CD4-positive, alpha-beta T cell (primary cell): ENCODE measurements around the gene KIF26B. TPM values are rescaled to one million over a fixed set of nuclear protein-coding genes. Genes with fewer than 3 reads are reported as not detected.

ENCODE experiments used
- ATAC-seq: fragments of 200-7000 bp; cut with Tn5 transposase; one replicate; pipeline ENCODE4 v1.10.0; 2022; ENCODE audit warnings: mild to moderate bottlenecking; ENCODE audit not compliant: poor library complexity
- CTCF ChIA-PET: fragments of 350-600 bp; sonication (Branson Sonifier 250); formaldehyde crosslinking; loops from one replicate; lab custom pipeline; 2021; ENCODE audit warnings: antibody characterized with exemption, inconsistent platforms; lab: Charles Lee
- POLR2A ChIA-PET: fragments of 350-600 bp; sonication (Branson Sonifier 250); formaldehyde crosslinking; loops from one replicate; lab custom pipeline; 2021; ENCODE audit warnings: antibody characterized with exemption, inconsistent platforms; lab: Charles Lee
- DNase-seq, 14 experiments: peaks; one replicate each; pipeline ENCODE4 v3.0.0-alpha.2; 2013 to 2020; ENCODE audit warnings: mixed read lengths in 2 of 14
- H3K27ac ChIP-seq, 2 donors: one replicate each; pipeline versions ENCODE4 v1.5.1 to v1.7.0; 2013; ENCODE audit warnings: low read length in 2 of 2, low read depth in 1 of 2, mild to moderate bottlenecking in 1 of 2
- H3K27me3 ChIP-seq, 2 experiments: 1 replicate in 1 of 2; 2 replicates in 1 of 2; pipeline versions ENCODE4 v1.6.1 to v1.7.0; 2013; ENCODE audit warnings: low read length in 2 of 2, control low read depth in 1 of 2, mild to moderate bottlenecking in 1 of 2, moderate library complexity in 1 of 2; ENCODE audit not compliant: insufficient read depth in 2 of 2, control insufficient read depth in 1 of 2
- H3K36me3 ChIP-seq: one replicate; pipeline ENCODE4 v1.6.1; 2013; ENCODE audit warnings: low read length, control low read depth; ENCODE audit not compliant: insufficient read depth
- H3K4me1 ChIP-seq: one replicate; pipeline ENCODE4 v1.6.1; 2013; ENCODE audit warnings: low read length, control low read depth; ENCODE audit not compliant: insufficient read depth
- H3K4me3 ChIP-seq: one replicate; pipeline ENCODE4 v1.5.1; 2013; ENCODE audit warnings: mild to moderate bottlenecking, low read length, moderate library complexity
- H3K9me3 ChIP-seq, 2 experiments: 1 replicate in 1 of 2; 2 replicates in 1 of 2; pipeline versions ENCODE4 v1.6.1 to v1.7.0; 2013; ENCODE audit warnings: low read length in 2 of 2, mild to moderate bottlenecking in 2 of 2, control low read depth in 1 of 2, moderate library complexity in 1 of 2; ENCODE audit not compliant: control insufficient read depth in 1 of 2, insufficient read depth in 1 of 2
- H3K27ac Mint-ChIP-seq: one replicate; pipeline ENCODE4 v1.8.0; 2020; ENCODE audit warnings: mixed read lengths
- H3K27me3 Mint-ChIP-seq: one replicate; pipeline ENCODE4 v1.8.0; 2021; ENCODE audit warnings: mixed read lengths
- H3K36me3 Mint-ChIP-seq: one replicate; pipeline ENCODE4 v1.8.0; 2021; ENCODE audit warnings: low read depth, mixed read lengths
- H3K4me1 Mint-ChIP-seq: one replicate; pipeline ENCODE4 v1.8.0; 2021; ENCODE audit warnings: low read depth, mixed read lengths
- H3K4me3 Mint-ChIP-seq: one replicate; pipeline ENCODE4 v1.8.0; 2020; ENCODE audit warnings: mild to moderate bottlenecking, mixed read lengths
- H3K9me3 Mint-ChIP-seq: one replicate; pipeline ENCODE4 v1.8.0; 2020; ENCODE audit warnings: mixed read lengths
- CTCF ChIP-seq: fragments of 200-600 bp; IDR thresholded peaks from one replicate; pipeline ENCODE4 v1.8.0; 2022; ENCODE audit warnings: antibody characterized with exemption, mild to moderate bottlenecking
- intact Hi-C, 2 experiments: fragments of 100-400 bp; cut with DNase I in 1 of 2; cut with micrococcal nuclease in 1 of 2; formaldehyde crosslinking; loops; one replicate each; pipeline versions ENCODE4 v1.15.1 to v1.9.0; 2023 to 2025; cut with DNase I, micrococcal nuclease
- total RNA-seq, 174 experiments: library from RNA in 2 of 174; stranded (reverse) in 2 of 174; gene quantifications; one replicate each; pipeline ENCODE4 v1.2.3 and lab custom pipeline; 2021 to 2026

Gene KIF26B
- total RNA-seq, 2 experiments from 2014 or later, result 0.03 TPM; not detected in 1

- no peaks in the 10 kb centered on the region for H3K4me1 ChIP-seq
- peaks cover 40% of the 10 kb centered on the region for H3K27me3 Mint-ChIP-seq
- no peak overlapping the region for H3K4me3 Mint-ChIP-seq
- no peak overlapping the region for H3K27ac ChIP-seq
- intact Hi-C loops, result no loop called here
- no peak for ATAC-seq
- no peak overlapping the region for H3K4me3 ChIP-seq
- H3K27me3 ChIP-seq, result peaks cover 4 to 15% of the 10 kb centered on the region in 2 experiments
- H3K36me3 Mint-ChIP-seq, result no peaks in the 10 kb centered on the region
- DNase-seq, result no peak
- peaks cover 0 to 9% of the 10 kb centered on the region in 2 experiments for H3K9me3 ChIP-seq
- H3K4me1 Mint-ChIP-seq, result no peaks in the 10 kb centered on the region
- POLR2A ChIA-PET, result no interaction called here
- no peaks in the 10 kb centered on the region for H3K9me3 Mint-ChIP-seq
- TF ChIP-seq CTCF, result no peak
- no peaks in the 10 kb centered on the region for H3K36me3 ChIP-seq
- no peak overlapping the region for H3K27ac Mint-ChIP-seq
- CTCF ChIA-PET, result no interaction called here
Measured at GRCh38 chr1:245172829-245173228, 18.0 kb downstream of the KIF26B start.

DNA sequence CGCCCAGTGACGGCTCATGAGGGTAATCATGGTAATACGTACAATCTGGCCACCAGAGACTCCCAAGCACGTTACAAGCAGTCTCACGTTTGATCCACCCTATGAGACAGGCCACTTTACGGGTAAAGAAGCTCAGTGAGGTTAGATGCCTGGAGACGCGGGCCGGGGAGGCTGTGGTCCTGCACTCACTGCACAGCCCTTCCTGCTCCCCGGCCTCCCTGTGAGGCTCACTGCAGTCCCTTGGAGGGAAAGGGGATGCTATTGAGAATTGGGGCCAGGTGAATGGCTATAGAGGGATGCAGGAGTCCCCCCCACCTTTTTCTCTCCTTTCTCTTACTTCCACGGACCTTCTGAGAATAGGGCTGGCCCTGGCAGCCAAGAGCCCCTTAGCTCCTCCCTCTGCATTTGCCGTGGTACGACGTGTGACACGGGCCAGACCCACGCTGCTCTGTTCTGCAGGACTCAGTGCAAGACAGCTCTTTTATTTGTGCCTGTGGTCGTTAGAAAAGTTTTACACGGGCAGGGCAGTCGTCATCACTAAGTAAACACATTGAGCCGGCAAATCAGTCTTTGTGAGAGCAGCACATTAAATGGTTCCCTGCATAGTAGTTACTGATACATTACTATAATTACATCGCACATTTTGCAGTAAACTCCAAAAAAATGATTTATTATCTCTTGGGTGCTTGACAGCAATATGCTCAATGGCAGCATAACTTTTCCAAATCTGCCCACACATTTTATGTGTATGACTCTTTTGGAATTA, 18.8 kb downstream of the KIF26B start:
- no peak for TF ChIP-seq CTCF
- Histone ChIP-seq H3K4me1 (no peaks in the 10 kb centered on the region), H3K4me3 (no peak overlapping the region), H3K27me3 (peaks cover 4 to 10% of the 10 kb centered on the region in 2 experiments), H3K9me3 (peaks cover 0 to 9% of the 10 kb centered on the region in 2 experiments), H3K27ac (no peak overlapping the region), H3K36me3 (no peaks in the 10 kb centered on the region)
- ChIA-PET CTCF (no interaction called here), POLR2A (no interaction called here)
- ATAC-seq (no peak), DNase-seq (no peak)
- Mint-ChIP-seq H3K4me3 (no peak overlapping the region), H3K9me3 (no peaks in the 10 kb centered on the region), H3K4me1 (no peaks in the 10 kb centered on the region), H3K27ac (no peak overlapping the region), H3K36me3 (no peaks in the 10 kb centered on the region), H3K27me3 (peaks cover 32% of the 10 kb centered on the region)
- intact Hi-C loops, result no loop called here

DNA sequence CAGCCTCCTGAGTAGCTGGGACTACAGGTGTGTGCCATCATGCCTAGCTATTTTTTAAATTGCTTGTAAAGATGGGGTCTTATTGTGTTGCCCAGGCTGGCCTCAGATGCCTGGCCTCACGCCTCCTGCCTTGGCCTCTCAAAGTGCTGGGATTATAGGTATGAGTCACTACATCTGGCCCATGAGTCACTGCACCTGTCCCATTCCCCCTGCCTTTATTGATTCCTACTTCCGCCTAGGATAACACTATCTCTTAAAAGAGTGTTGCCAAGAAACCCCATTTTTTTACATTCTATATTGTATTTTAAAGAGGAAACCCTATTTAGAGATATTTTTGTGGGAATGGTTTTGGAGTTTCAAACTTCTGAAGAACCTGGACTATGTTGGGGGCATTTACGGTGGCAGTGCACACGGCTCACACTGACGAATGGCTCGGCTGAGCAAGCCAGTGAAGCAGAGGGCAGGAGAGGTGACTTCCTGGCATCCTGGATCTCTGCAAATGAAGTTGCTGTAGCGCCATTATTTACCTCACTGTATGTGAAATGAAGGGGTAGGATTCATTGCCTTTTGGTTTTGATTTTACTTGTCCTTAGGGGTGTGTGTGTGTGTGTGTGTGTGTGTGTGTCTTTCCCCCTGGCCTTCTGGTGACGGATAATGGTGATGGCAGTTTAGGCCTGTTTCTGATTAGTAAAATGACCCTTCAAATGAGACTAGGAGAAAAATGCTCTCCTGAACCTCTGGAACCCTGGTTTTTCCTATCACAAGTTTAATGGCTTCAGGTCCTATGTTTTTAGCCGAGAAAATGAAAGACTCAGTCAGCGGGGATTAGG, 22.5 kb downstream of the KIF26B start:
- no peaks in the 10 kb centered on the region for H3K4me1 Mint-ChIP-seq
- no peak for DNase-seq
- peaks cover under 1% of the 10 kb centered on the region for H3K27me3 Mint-ChIP-seq
- no peak for ATAC-seq
- peaks cover 0 to 5% of the 10 kb centered on the region in 2 experiments for H3K9me3 ChIP-seq
- no peak for TF ChIP-seq CTCF
- H3K36me3 Mint-ChIP-seq, result no peaks in the 10 kb centered on the region
- no peaks in the 10 kb centered on the region for H3K27me3 ChIP-seq
- ChIA-PET POLR2A (no interaction called here), CTCF (no interaction called here)
- H3K9me3 Mint-ChIP-seq, result no peaks in the 10 kb centered on the region
- intact Hi-C loops, result no loop called here
- no peak overlapping the region for H3K4me3 ChIP-seq
- no peak overlapping the region for H3K27ac Mint-ChIP-seq
- no peak overlapping the region for H3K4me3 Mint-ChIP-seq
- no peaks in the 10 kb centered on the region for H3K36me3 ChIP-seq
- H3K27ac ChIP-seq, result no peak overlapping the region
- no peaks in the 10 kb centered on the region for H3K4me1 ChIP-seq
